Activated naive CD4-positive, alpha-beta T cell treated with anti-CD3 and anti-CD28 coated beads for 36 hours (primary cell): ENCODE data around the gene ADAMTS18. TPM values are rescaled to one million over a fixed set of nuclear protein-coding genes. Genes with fewer than 3 reads are reported as not detected.
A peak's percentile ranks its signal among the peaks of the same experiment; 100 is the strongest.

Experiments
- CTCF ChIA-PET: fragments of 350-600 bp; sonication (Branson Sonifier 250); formaldehyde crosslinking; loops from one replicate; lab custom pipeline; 2021; ENCODE audit warnings: antibody characterized with exemption; lab: Charles Lee
- DNase-seq: peaks from one replicate; pipeline ENCODE4 v3.0.0-alpha.2; 2020
- H3K27ac Mint-ChIP-seq: one replicate; pipeline ENCODE4 v1.8.0; 2021; ENCODE audit warnings: mild to moderate bottlenecking, mixed read lengths
- H3K27me3 Mint-ChIP-seq: one replicate; pipeline ENCODE4 v1.8.0; 2021; ENCODE audit warnings: low read depth, mixed read lengths
- H3K36me3 Mint-ChIP-seq: one replicate; pipeline ENCODE4 v1.8.0; 2021; ENCODE audit warnings: low read depth, mixed read lengths
- H3K4me1 Mint-ChIP-seq: one replicate; pipeline ENCODE4 v1.8.0; 2021; ENCODE audit warnings: low read depth, mixed read lengths
- H3K4me3 Mint-ChIP-seq: one replicate; pipeline ENCODE4 v1.8.0; 2021; ENCODE audit warnings: mild to moderate bottlenecking, moderate library complexity, mixed read lengths
- H3K9me3 Mint-ChIP-seq: one replicate; pipeline ENCODE4 v1.8.0; 2021; ENCODE audit warnings: mixed read lengths
- intact Hi-C: fragments of 100-400 bp; cut with micrococcal nuclease; formaldehyde crosslinking; loops from one replicate; pipeline ENCODE4 v1.15.1; 2023
- total RNA-seq, 2 experiments: library from RNA; stranded (reverse); gene quantifications; one replicate each; pipeline ENCODE4 v1.2.3, GENCODE V29; 2021

The ADAMTS18 gene
- total RNA-seq, 2 experiments from 2014 or later = not detected

- Mint-ChIP-seq H3K36me3 (peaks cover 2% of the 10 kb centered on the region), H3K9me3 (no peaks in the 10 kb centered on the region), H3K27ac (no peak overlapping the region), H3K27me3 (peaks cover 17% of the 10 kb centered on the region), H3K4me1 (peaks cover 17% of the 10 kb centered on the region), H3K4me3 (no peak overlapping the region)
- CTCF ChIA-PET = no interaction called here
- DNase-seq = no peak
- intact Hi-C loops = no loop called here
Observed at GRCh38 chr16:77331802-77332586, 102.8 kb downstream of the ADAMTS18 start.

- intact Hi-C loops = no loop called here
- no peak overlapping the region for H3K4me3 Mint-ChIP-seq
- H3K9me3 Mint-ChIP-seq = no peaks in the 10 kb centered on the region
- peaks cover 17% of the 10 kb centered on the region for H3K4me1 Mint-ChIP-seq
- H3K27me3 Mint-ChIP-seq = peaks cover 18% of the 10 kb centered on the region
- CTCF ChIA-PET = no interaction called here
- no peak overlapping the region for H3K27ac Mint-ChIP-seq
- no peak for DNase-seq
- H3K36me3 Mint-ChIP-seq = peaks cover 2% of the 10 kb centered on the region
Observed at GRCh38 chr16:77331043-77331442, 103.8 kb downstream of the ADAMTS18 start.

- intact Hi-C loops = loop anchor here (1.0 kb wide), 2 partner anchors 22 to 42 kb away; no protein-coding TSS in a partner anchor
- Mint-ChIP-seq H3K9me3 (no peaks in the 10 kb centered on the region), H3K27ac (peak overlapping the region; percentile 71), H3K36me3 (peaks cover 2% of the 10 kb centered on the region), H3K4me1 (peaks cover 17% of the 10 kb centered on the region), H3K4me3 (no peak overlapping the region), H3K27me3 (peaks cover 18% of the 10 kb centered on the region)
- CTCF ChIA-PET = no interaction called here
- peak; percentile 58 for DNase-seq
Observed at GRCh38 chr16:77330332-77331042, 104.3 kb downstream of the ADAMTS18 start.

- Mint-ChIP-seq H3K4me3 (no peak overlapping the region), H3K9me3 (no peaks in the 10 kb centered on the region), H3K27me3 (peaks cover 22% of the 10 kb centered on the region), H3K36me3 (peaks cover 2% of the 10 kb centered on the region), H3K4me1 (peaks cover 17% of the 10 kb centered on the region), H3K27ac (no peak overlapping the region)
- no peak for DNase-seq
- CTCF ChIA-PET = interaction anchor here (1.1 kb wide), 1 partner anchor 92 kb away, joined by 3 read pairs; no protein-coding TSS in a partner anchor
- intact Hi-C loops = no loop called here
Observed at GRCh38 chr16:77328768-77329167, 106.1 kb downstream of the ADAMTS18 start.

- intact Hi-C loops = no loop called here
- Mint-ChIP-seq H3K4me3 (no peak overlapping the region), H3K36me3 (peaks cover 2% of the 10 kb centered on the region), H3K4me1 (peaks cover 17% of the 10 kb centered on the region), H3K27ac (no peak overlapping the region), H3K27me3 (peaks cover 27% of the 10 kb centered on the region), H3K9me3 (no peaks in the 10 kb centered on the region)
- DNase-seq = no peak
- CTCF ChIA-PET = interaction anchor here (1.1 kb wide), 1 partner anchor 92 kb away, joined by 3 read pairs; no protein-coding TSS in a partner anchor
Observed at GRCh38 chr16:77328274-77328673, 106.6 kb downstream of the ADAMTS18 start.

GRCh38 chr16:77327717-77328116 is 107.1 kb downstream of the ADAMTS18 start:
- intact Hi-C loops = no loop called here
- Mint-ChIP-seq H3K27me3 (peaks cover 27% of the 10 kb centered on the region), H3K27ac (no peak overlapping the region), H3K9me3 (no peaks in the 10 kb centered on the region), H3K36me3 (peaks cover 2% of the 10 kb centered on the region), H3K4me3 (no peak overlapping the region), H3K4me1 (peaks cover 17% of the 10 kb centered on the region)
- CTCF ChIA-PET = interaction anchor here (0.6 kb wide), 2 partner anchors 11 to 49 kb away, joined by 3 read pairs; no protein-coding TSS in a partner anchor
- no peak for DNase-seq

- no peak overlapping the region for H3K4me3 Mint-ChIP-seq
- CTCF ChIA-PET = interaction anchor here (1.0 kb wide), 1 partner anchor 88 kb away, joined by 3 read pairs; no protein-coding TSS in a partner anchor
- peaks cover 6% of the 10 kb centered on the region for H3K4me1 Mint-ChIP-seq
- H3K27ac Mint-ChIP-seq = no peak overlapping the region
- H3K36me3 Mint-ChIP-seq = peaks cover 2% of the 10 kb centered on the region
- no peaks in the 10 kb centered on the region for H3K9me3 Mint-ChIP-seq
- intact Hi-C loops = no loop called here
- H3K27me3 Mint-ChIP-seq = peaks cover 29% of the 10 kb centered on the region
- DNase-seq = no peak
Observed at GRCh38 chr16:77324729-77325128, 110.1 kb downstream of the ADAMTS18 start.

GRCh38 chr16:77323695-77324094 is 111.1 kb downstream of the ADAMTS18 start:
- no peaks in the 10 kb centered on the region for H3K9me3 Mint-ChIP-seq
- peaks cover 2% of the 10 kb centered on the region for H3K36me3 Mint-ChIP-seq

GRCh38 chr16:77322757-77323156 is 112.1 kb downstream of the ADAMTS18 start:
- CTCF ChIA-PET = no interaction called here
- no peaks in the 10 kb centered on the region for H3K9me3 Mint-ChIP-seq
- H3K36me3 Mint-ChIP-seq = no peaks in the 10 kb centered on the region
- no peaks in the 10 kb centered on the region for H3K4me1 Mint-ChIP-seq
- intact Hi-C loops = no loop called here
- DNase-seq = no peak
- no peak overlapping the region for H3K4me3 Mint-ChIP-seq
- peaks cover 21% of the 10 kb centered on the region for H3K27me3 Mint-ChIP-seq
- H3K27ac Mint-ChIP-seq = no peak overlapping the region

More at GRCh38 chr16:77323695-77324094, 111.1 kb downstream of the ADAMTS18 start:
- Mint-ChIP-seq H3K4me1 (peaks cover 5% of the 10 kb centered on the region), H3K4me3 (no peak overlapping the region), H3K27ac (no peak overlapping the region), H3K27me3 (peaks cover 27% of the 10 kb centered on the region)
- intact Hi-C loops = no loop called here
- DNase-seq = no peak
- CTCF ChIA-PET = no interaction called here

- H3K27ac Mint-ChIP-seq = no peak overlapping the region
- intact Hi-C loops = no loop called here
- DNase-seq = no peak
- peaks cover 12% of the 10 kb centered on the region for H3K27me3 Mint-ChIP-seq
- no peak overlapping the region for H3K4me3 Mint-ChIP-seq
- no peaks in the 10 kb centered on the region for H3K36me3 Mint-ChIP-seq
- H3K4me1 Mint-ChIP-seq = no peaks in the 10 kb centered on the region
- CTCF ChIA-PET = no interaction called here
- H3K9me3 Mint-ChIP-seq = no peaks in the 10 kb centered on the region
Observed at GRCh38 chr16:77317059-77317458, 117.8 kb downstream of the ADAMTS18 start.

- no peak overlapping the region for H3K4me3 Mint-ChIP-seq
- CTCF ChIA-PET = interaction anchor here (0.6 kb wide), 1 partner anchor 10 kb away, joined by 5 read pairs; no protein-coding TSS in a partner anchor
- H3K27ac Mint-ChIP-seq = no peak overlapping the region
- H3K4me1 Mint-ChIP-seq = peaks cover 19% of the 10 kb centered on the region
- intact Hi-C loops = no loop called here
- H3K27me3 Mint-ChIP-seq = peaks cover 22% of the 10 kb centered on the region
- no peaks in the 10 kb centered on the region for H3K36me3 Mint-ChIP-seq
- no peak for DNase-seq
- no peaks in the 10 kb centered on the region for H3K9me3 Mint-ChIP-seq
Observed at GRCh38 chr16:77310877-77311276, 124.0 kb downstream of the ADAMTS18 start.

- no peak overlapping the region for H3K4me3 Mint-ChIP-seq
- H3K4me1 Mint-ChIP-seq = peaks cover 19% of the 10 kb centered on the region
- H3K36me3 Mint-ChIP-seq = no peaks in the 10 kb centered on the region
- intact Hi-C loops = loop anchor here (1.0 to 5.0 kb wide), 8 partner anchors 20 to 1964 kb away; partner anchors contain the start of genes MON1B, NUDT7 and WWOX
- peak overlapping the region; percentile 83 for H3K27ac Mint-ChIP-seq
- no peaks in the 10 kb centered on the region for H3K9me3 Mint-ChIP-seq
- peaks cover 20% of the 10 kb centered on the region for H3K27me3 Mint-ChIP-seq
- CTCF ChIA-PET = interaction anchor here (1.0 kb wide), 1 partner anchor 276 kb away, joined by 5 read pairs; no protein-coding TSS in a partner anchor
- peak; percentile 10 for DNase-seq
Observed at GRCh38 chr16:77308163-77308561, 126.7 kb downstream of the ADAMTS18 start.
